ENCODE measurements around the gene UFD1. TPM values are rescaled to one million over a fixed set of nuclear protein-coding genes. Genes with fewer than 3 reads are reported as not detected.

Gene UFD1
- total and polyA plus RNA-seq, 2 of the 13 experiments (the other 11 are each of a cell fraction or from before 2014, with no cell fraction given) = 47.9 to 51.1 TPM

GRCh38 chr22:19431649-19432132, 47.3 kb downstream of the UFD1 start, which contains the start of gene HIRA (continued):
- no peak for TF ChIP-seq ARHGAP35 (CRISPR knock-in tag; IDR thresholded peaks at IDR 0.05; ENCODE audit: borderline replicate concordance)
- no peak; the same call in 1 of the 2 replicates for TF ChIP-seq HOXA9 (CRISPR knock-in tag; IDR thresholded peaks at IDR 0.05; ENCODE audit: borderline replicate concordance)
- TF ChIP-seq CBX1 (IDR thresholded peaks at IDR 0.05; ENCODE audit: low read depth) = no peak
- TF ChIP-seq GPBP1L1 (CRISPR knock-in tag; IDR thresholded peaks at IDR 0.05) = no peak
- no peak; the same call in none of the 2 replicates for TF ChIP-seq MXD3 (CRISPR knock-in tag; IDR thresholded peaks at IDR 0.05)
- TF ChIP-seq ZNF276 (CRISPR knock-in tag; IDR thresholded peaks at IDR 0.05; ENCODE audit: low read depth) = no peak
- TF ChIP-seq KLF15 (CRISPR knock-in tag; IDR thresholded peaks at IDR 0.05; ENCODE audit: borderline replicate concordance) = no peak
- peak; percentile 80 for TF ChIP-seq THAP11 (CRISPR knock-in tag; IDR thresholded peaks at IDR 0.05)
- TF ChIP-seq FOXA1 (IDR thresholded peaks at IDR 0.05) = no peak
- TF ChIP-seq FOXA1 (CRISPR knock-in tag; IDR thresholded peaks at IDR 0.05) = no peak
- TF ChIP-seq FOXO4 (CRISPR knock-in tag; conservative IDR thresholded peaks at IDR 0.05) = no peak
- TF ChIP-seq KLF12 (CRISPR knock-in tag; IDR thresholded peaks at IDR 0.05; ENCODE audit: borderline replicate concordance) = no peak
- TF ChIP-seq ZFX (CRISPR knock-in tag; IDR thresholded peaks at IDR 0.05; ENCODE audit: low read depth) = peak; percentile 53; the same call in 1 of the 2 replicates
- no peak for TF ChIP-seq TFAP4 (IDR thresholded peaks at IDR 0.05; ENCODE audit: borderline replicate concordance, low read depth)
- TF ChIP-seq ATF3 (CRISPR knock-in tag; IDR thresholded peaks at IDR 0.05) = 0 out of 2 replicates have a peak, but pooled peaks have one; percentile 18
- TF ChIP-seq STAT5B (CRISPR knock-in tag; IDR thresholded peaks at IDR 0.05) = peak; percentile 66; the same call in 1 of the 2 replicates

Measured in HepG2 (cell line).